ENCODE data around the gene HS1BP3. TPM values are rescaled to one million over a fixed set of nuclear protein-coding genes. Genes with fewer than 3 reads are reported as not detected.

Gene HS1BP3
- total and polyA plus RNA-seq, 9 of the 15 experiments (the other 6 are each of a cell fraction or from before 2014, with no cell fraction given) = 0.41 to 8.3 (median 5.9) TPM

GRCh38 chr2:20582600-20583221, 68.2 kb downstream of the HS1BP3 start:
- WGBS (ENCODE audit: insufficient coverage, low coverage, missing lambda C conversion rate) = 53% methylated on average over 5 of the region's 5 CpGs
- Histone ChIP-seq H3K36me3 (ENCODE audit: control insufficient read depth, insufficient read depth, low read length) (no peaks in the 10 kb centered on the region), H3K27me3 (ENCODE audit: control insufficient read depth in 2 of 2, insufficient read depth in 2 of 2, low read length in 2 of 2) (no peaks in the 10 kb centered on the region), H3K9ac (ENCODE audit: insufficient read depth in 1 of 2, low read depth in 2 of 2, low read length in 2 of 2) (no peak overlapping the region; a peak in 1 of 4 replicates), H2AFZ (ENCODE audit: low read depth, low read length) (no peak overlapping the region), H3K9me3 (replicated peaks; ENCODE audit: control insufficient read depth, insufficient read depth, low read depth, low read length) (no peaks in the 10 kb centered on the region; the same call in none of the 2 replicates), H3K9me1 (ENCODE audit: control insufficient read depth, insufficient read depth, low read length) (no peaks in the 10 kb centered on the region), H3K4me1 (replicated peaks in 1 of 2; ENCODE audit: control insufficient read depth in 2 of 2, insufficient read depth in 2 of 2, low read length in 2 of 2) (peaks cover 32 to 35% of the 10 kb centered on the region in 2 experiments), H3K79me2 (ENCODE audit: control insufficient read depth, insufficient read depth, low read length) (no peaks in the 10 kb centered on the region), H3K4me3 (no peak overlapping the region), H3K4me2 (ENCODE audit: insufficient read depth, low read length) (no peak overlapping the region), H4K20me1 (replicated peaks; ENCODE audit: control insufficient read depth, insufficient read depth, low read length) (no peaks in the 10 kb centered on the region), H3K27ac (ENCODE audit: extremely low read depth, low read depth, low read length) (no peak overlapping the region)
- no TSS peak for BruUV-seq (replicated peaks)
- TF ChIP-seq CEBPG (CRISPR knock-in tag; IDR thresholded peaks at IDR 0.05) (peak; percentile 9; the same call in 1 of the 2 replicates), CEBPG (tag; conservative IDR thresholded peaks at IDR 0.05 in 1 of 2, IDR thresholded peaks at IDR 0.05 in 1 of 2) (no peak), ZNF766 (CRISPR knock-in tag; conservative IDR thresholded peaks at IDR 0.05) (no peak)
- POLR2A ChIA-PET = interaction anchor here (0.7 to 1.4 kb wide), 4 partner anchors 11 to 128 kb away, joined by 3 to 5 read pairs (median 3); no protein-coding TSS in a partner anchor
- CTCF ChIA-PET (ENCODE audit: low intra/inter-chr PET ratio) = no interaction called here
- FAIRE-seq (no peak), ATAC-seq (no peak), DNase-seq (ENCODE audit: extremely low read depth in 1 of 4, low spot score in 3 of 4) (no peak)
- intact Hi-C loops (cut with micrococcal nuclease) = no loop called here
- in situ Hi-C loops (cut with MboI) = no loop called here

GRCh38 chr2:20580690-20581437, 70.0 kb downstream of the HS1BP3 start:
- FAIRE-seq (no peak), ATAC-seq (no peak), DNase-seq (ENCODE audit: extremely low read depth in 1 of 4, low spot score in 3 of 4) (no peak)
- Histone ChIP-seq H4K20me1 (replicated peaks; ENCODE audit: control insufficient read depth, insufficient read depth, low read length) (no peaks in the 10 kb centered on the region), H2AFZ (ENCODE audit: low read depth, low read length) (no peak overlapping the region), H3K36me3 (ENCODE audit: control insufficient read depth, insufficient read depth, low read length) (no peaks in the 10 kb centered on the region), H3K9me1 (ENCODE audit: control insufficient read depth, insufficient read depth, low read length) (no peaks in the 10 kb centered on the region), H3K4me2 (ENCODE audit: insufficient read depth, low read length) (no peak overlapping the region), H3K4me3 (no peak overlapping the region), H3K4me1 (replicated peaks in 1 of 2; ENCODE audit: control insufficient read depth in 2 of 2, insufficient read depth in 2 of 2, low read length in 2 of 2) (peaks cover 36 to 50% of the 10 kb centered on the region in 2 experiments), H3K9ac (ENCODE audit: insufficient read depth in 1 of 2, low read depth in 2 of 2, low read length in 2 of 2) (no peak overlapping the region), H3K27me3 (ENCODE audit: control insufficient read depth in 2 of 2, insufficient read depth in 2 of 2, low read length in 2 of 2) (no peaks in the 10 kb centered on the region), H3K79me2 (ENCODE audit: control insufficient read depth, insufficient read depth, low read length) (no peaks in the 10 kb centered on the region), H3K27ac (ENCODE audit: extremely low read depth, low read depth, low read length) (no peak overlapping the region), H3K9me3 (replicated peaks; ENCODE audit: control insufficient read depth, insufficient read depth, low read depth, low read length) (no peaks in the 10 kb centered on the region; the same call in none of the 2 replicates)
- CTCF ChIA-PET (ENCODE audit: low intra/inter-chr PET ratio) = no interaction called here
- BruUV-seq (replicated peaks) = no TSS peak
- intact Hi-C loops (cut with micrococcal nuclease) (no loop called here), in situ Hi-C loops (cut with MboI) (no loop called here)
- WGBS (ENCODE audit: insufficient coverage, low coverage, missing lambda C conversion rate) = 94% methylated on average over 4 of the region's 4 CpGs
- peak; percentile 35; the same call in 1 of the 2 replicates for TF ChIP-seq MIER1 (IDR thresholded peaks at IDR 0.05; ENCODE audit: low read depth)
- TF ChIP-seq ZFP36 (IDR thresholded peaks at IDR 0.05; ENCODE audit: low read depth, low read length, partially characterized antibody) = peak; percentile 59
- no peak for TF ChIP-seq XRCC5 (IDR thresholded peaks at IDR 0.05; ENCODE audit: low read depth, low read length)
- TF ChIP-seq ZNF583 (CRISPR knock-in tag; IDR thresholded peaks at IDR 0.05) = no peak
- TF ChIP-seq ZNF766 (CRISPR knock-in tag; conservative IDR thresholded peaks at IDR 0.05) = peak; percentile 65
- TF ChIP-seq ZFPM2 (CRISPR knock-in tag; IDR thresholded peaks at IDR 0.05) = no peak
- no peak for TF ChIP-seq PHF8 (IDR thresholded peaks at IDR 0.05; ENCODE audit: borderline replicate concordance, low read length)
- peak; percentile 32 for TF ChIP-seq RBM25 (IDR thresholded peaks at IDR 0.05; ENCODE audit: low read depth, low read length, severe bottlenecking)
- TF ChIP-seq HNRNPLL (IDR thresholded peaks at IDR 0.05; ENCODE audit: low read depth, low read length, poor library complexity, severe bottlenecking) = no peak
- no peak for TF ChIP-seq HBP1 (CRISPR knock-in tag; IDR thresholded peaks at IDR 0.05)
- no peak for TF ChIP-seq ASH1L (IDR thresholded peaks at IDR 0.05; ENCODE audit: borderline replicate concordance, low read depth, partially characterized antibody)
- POLR2A ChIA-PET = interaction anchor here (0.7 to 1.2 kb wide), 4 partner anchors 9 to 686 kb away, joined by 3 to 5 read pairs (median 4); no protein-coding TSS in a partner anchor
